C1 segment of cervical spinal cord (tissue), 14 donors: ENCODE results near the gene IQSEC2.
A peak's percentile ranks its signal among the peaks of the same experiment; 100 is the strongest.

Source experiments
- DNase-seq, 14 donors: peaks; one replicate each; lab custom pipeline; 2025; lab: John Stamatoyannopoulos, UW

Gene IQSEC2

DNA sequence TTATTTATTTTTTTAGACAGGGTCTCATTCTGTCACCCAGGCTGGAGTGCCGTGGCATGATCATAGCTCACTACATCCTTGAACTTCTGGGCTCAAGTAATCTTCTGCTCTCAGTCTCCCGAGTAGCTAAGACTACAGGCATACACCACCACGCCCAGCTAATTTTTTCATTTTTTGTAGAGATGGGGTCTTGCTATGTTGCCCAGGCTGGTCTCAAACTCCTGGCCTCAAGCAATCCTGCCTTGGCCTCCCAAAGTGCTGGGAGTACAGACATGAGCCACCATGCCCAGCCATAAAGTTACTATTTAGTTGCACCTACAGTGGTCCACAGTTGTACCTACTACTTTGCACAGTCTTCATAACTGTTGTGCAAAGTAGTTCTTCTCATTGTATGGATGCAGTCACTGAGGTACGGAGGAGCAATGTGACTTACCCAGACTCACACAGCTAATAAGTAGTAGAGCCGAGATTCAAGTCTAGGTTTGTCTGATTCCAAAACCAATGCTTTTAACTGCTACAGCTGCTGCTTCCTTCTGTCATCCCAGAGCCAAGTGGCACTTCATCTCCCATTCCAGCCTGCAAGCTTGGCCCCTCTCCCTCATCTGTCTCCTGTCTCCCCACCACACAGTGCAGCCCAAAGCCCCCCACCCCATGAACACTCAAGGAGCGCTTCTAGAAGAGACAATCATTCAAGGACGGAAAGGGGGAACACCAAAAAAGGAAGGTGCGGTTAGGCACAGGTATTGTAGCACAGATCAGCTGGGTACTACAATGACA is 24.0 kb upstream of the IQSEC2 start:
- no peak for DNase-seq

DNA sequence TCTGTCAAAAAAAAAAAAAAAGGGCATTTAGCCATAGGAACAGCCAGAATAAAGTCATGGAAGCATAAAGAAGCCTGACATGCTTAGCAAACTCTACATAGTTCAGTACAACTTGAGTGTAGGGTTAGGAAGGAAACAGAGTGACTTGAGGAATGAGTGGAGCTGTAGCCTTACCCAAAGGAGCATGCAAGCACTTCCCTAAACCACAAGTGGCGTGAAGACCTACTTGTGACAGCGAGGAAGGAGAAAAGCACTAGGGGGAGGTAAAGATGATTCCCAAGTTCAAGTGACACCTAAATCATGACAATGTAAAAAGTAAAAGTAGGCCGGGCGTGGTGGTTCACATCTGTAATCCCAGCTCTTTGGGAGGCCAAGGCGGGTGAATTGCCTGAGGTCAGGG is 21.8 kb upstream of the IQSEC2 start:
- no peak for DNase-seq

DNA sequence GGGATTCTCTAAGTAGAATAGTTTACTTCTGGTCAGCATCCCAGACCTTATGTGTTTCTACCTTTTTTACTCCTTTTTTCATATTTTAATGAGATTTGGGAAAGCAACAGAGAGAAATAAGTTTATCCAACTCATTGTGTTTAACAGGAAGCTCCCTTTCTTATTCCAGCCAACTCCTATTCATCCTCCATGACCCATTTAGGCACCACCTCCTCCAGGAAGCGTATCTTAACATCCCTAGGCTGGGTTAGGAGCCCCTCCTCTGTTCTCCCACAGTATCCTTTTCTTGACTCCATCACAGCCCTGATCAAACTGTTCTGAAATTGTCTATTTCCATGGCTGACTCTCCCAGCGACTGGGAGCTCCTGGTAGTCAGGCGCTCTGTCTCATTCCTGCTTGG is 18.8 kb upstream of the IQSEC2 start:
- no peak for DNase-seq

DNA sequence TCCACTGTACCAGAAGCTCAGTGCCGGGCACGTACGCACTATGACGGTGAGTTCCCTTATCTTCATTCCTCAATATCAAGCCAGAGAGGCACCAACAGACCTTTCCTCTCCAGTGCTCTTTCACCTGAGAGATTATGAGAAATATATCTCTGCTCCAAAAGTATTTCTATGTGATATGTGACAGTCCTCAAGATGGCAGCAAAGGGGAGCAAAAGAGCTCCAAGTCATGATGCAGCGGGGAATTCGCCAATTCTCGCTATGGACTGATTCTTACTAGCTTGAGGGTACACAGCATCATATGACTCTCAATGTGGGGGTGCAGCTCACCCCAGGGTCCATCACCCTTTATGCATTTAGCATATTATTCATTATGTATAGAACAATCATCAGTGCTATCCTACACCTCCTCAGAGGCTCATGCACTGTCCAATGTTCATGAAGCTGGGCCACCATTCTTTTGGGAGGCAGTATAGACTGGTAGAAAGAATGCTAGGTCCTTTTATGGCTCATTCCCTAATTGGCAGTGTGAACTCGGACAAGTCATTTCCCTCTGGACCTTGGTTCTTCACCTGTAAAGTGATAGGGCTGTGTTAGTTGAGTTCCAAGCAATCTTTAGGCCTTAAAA is 12.8 kb upstream of the IQSEC2 start:
- DNase-seq, result peak in 1 of 14 donors; percentile 11

DNA sequence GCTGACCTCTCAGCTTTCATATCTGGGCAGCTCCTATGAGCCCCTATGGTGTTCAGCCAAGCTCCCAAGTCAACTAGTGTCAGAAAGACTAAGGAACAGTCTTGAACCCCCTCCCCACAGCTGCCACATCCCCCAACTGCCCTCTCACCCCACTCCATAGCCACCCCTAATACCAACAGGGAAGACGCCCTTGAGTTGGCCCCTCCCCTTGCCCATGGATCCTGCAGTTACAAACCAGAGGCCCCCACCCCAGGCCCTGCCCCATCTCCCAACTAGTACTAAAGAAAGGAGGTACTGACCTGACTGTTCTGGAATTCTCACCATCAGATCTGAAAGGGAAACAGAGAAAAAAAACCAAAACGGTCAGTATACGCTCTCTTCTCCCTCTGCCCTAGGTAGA is 10.2 kb upstream of the IQSEC2 start:
- DNase-seq, result no peak

DNA sequence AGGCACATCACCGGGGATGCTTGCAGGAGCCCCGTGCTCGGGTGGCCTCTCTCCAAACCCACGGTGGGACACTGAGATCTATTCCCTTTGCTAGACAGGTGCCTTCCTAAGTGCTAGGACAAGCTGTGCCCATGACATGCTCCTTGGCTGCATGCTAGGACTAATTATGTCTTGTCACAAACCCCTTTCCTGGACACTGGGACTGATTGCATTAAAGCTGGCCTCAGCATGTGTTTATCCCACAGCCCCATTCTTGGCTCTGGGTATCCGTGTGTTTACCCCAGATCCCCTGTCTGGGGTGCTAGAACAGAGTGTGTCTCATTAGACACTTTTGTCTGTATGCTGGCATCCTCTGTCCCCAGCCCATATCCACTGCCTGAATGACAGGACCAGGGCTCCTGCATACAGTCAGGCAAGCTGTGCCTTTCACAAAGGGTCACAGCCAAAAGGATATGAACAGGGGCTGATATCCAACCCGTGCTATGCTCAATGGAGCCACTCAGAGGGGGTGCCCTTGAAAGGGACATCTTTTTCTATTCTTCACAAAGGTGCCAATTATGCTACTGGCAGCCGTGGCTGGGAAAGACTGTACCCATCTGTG is 9.2 kb upstream of the IQSEC2 start:
- peak in 2 of 14 donors; percentile 6 to 89 for DNase-seq

DNA sequence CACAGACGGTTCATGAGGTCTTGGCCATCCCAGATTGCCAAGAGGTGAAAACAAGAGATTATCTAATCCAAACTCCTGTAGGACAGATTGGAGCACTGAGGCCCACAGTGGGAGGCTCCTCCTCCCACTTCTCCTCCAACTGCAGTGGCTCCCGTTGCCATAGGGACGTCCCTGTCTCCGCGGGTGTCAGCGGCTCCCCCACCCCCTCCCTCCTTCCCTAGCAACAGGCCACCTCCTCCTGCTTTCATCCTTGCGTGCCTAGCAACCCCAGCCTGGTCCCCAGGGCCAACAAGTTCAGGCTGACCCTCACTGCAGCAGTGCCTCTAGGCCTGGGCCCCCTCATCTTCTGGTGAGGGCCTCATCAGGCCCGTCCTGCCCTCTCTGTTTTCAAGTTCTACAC is 6.8 kb upstream of the IQSEC2 start:
- peak in 10 of 14 donors; percentile 24 to 76 (median 53) for DNase-seq

DNA sequence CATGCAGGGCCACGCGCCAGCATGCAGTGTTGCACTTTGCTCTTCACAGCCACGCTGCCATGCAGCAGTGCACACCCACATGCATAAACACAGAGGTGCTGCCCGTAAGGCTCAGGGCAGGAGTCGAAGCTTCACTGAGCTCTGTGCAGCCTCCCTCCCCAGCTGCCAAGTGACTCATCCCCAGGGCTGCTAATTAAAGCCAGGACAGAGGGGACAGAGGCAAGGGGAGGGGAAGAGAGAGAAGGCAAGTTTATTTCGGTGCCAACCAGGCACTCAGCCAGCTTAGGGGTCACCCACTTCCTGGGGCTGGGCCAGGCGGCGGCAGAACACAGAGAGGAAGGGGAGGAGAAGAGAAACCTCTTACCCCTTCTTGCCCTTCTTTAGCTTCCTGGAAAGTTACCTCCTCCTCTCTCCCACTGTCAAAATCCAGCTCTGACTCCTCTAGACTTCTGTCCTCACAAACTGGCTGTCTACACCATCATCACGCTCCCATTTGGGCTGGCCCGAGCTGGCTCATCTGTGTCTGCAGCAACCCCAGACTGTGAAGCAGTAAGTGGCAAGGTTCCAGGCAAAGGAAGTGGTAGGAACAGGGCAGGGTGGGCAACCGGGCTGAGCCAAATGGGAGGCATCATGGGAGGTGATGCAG is 6.2 kb upstream of the IQSEC2 start:
- DNase-seq, result peak in 10 of 14 donors; percentile 28 to 72 (median 53)

DNA sequence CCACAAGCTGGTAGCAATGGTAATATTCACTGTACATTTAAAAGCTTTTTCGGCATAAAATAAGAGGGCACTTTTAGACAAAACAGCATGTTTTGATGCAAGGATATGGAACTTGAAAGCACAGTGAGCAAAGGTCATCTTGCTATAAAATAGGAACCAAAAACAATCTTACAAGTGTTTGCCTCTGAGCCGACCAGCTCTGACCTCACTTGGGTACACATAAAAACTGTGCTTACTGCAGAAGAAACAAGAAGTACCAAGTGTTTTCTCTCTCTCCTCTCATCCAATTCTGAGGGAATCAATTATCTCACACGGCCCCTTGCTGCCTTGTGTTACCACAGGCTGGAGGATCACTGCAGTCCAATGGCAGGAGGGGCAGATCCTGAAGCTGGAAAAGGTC is 4.8 kb upstream of the IQSEC2 start:
- DNase-seq, result no peak

DNA sequence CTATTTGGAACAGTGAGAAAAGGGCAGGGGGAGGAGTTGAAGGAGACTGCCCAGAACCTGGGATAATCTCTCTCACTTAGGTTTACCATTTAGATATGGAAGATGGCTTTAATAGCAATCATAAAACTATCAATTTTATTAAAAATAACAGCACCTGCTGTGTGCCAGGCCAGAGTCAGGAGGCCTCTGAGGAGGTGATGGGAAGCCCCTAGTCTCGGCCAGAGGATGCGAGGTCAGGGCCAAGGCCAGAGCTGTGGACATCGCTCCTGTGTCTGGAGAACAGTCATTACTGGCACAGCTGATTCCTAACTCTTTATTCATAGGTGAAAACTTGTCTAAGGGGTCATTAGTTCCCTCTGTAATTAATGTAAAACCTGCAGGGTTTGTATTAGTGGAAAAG is 4.2 kb upstream of the IQSEC2 start:
- no peak for DNase-seq

DNA sequence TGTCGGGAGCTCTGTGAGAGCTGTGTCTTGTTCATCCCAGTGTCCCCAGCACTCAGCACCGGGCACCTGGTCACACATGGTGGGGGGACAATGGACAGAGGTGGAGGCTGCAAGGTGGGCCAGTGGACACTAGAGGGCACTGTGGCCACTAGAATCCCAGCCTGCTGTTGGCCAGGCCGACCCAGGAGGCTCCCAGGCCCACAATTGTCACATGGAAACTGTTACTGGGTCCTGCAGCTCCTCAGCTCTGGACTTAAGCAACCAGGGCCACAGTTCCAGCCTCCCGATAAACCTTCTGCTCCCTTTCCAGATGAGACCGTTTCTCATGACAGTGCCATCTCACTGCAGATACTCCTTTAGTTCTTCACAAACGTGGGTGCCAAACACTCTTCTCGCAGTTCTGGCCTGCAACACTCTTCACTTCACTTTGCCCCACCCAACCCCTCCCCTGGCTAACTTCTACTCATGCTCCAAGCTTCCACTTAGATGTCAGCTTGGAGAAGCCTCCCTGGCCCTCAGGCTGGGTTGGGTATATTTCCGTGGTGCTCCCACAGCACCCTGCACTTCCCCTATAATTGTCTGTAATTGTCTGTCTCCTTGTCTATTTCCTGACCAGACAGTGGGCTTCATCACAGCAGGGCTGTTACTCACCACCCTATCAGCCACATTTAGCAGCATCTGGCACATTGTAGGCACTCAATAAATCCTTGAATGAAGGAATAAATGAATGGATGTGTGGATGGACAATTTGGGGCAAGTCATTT is 3.5 kb upstream of the IQSEC2 start:
- DNase-seq, result peak in 12 of 14 donors; percentile 1 to 65 (median 26)

DNA sequence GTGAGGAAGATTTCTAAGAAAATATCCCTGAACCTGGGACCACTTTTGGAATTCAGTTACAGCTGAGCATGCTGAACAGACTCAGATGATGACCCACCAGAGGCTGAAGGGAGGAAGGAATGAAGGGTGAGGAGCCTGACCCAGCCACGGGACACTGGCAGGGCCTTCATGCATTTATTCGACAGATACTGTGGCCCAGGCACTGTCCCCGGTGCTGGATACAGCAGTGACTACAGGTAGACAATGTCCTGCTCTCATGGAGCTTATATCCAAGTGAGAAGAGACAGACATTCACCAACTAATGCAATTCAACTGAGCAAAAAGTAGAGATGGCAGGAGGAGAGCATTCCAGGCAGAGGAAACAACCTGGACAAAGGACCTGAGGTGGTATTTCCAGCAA is 2.2 kb upstream of the IQSEC2 start:
- DNase-seq, result no peak

DNA sequence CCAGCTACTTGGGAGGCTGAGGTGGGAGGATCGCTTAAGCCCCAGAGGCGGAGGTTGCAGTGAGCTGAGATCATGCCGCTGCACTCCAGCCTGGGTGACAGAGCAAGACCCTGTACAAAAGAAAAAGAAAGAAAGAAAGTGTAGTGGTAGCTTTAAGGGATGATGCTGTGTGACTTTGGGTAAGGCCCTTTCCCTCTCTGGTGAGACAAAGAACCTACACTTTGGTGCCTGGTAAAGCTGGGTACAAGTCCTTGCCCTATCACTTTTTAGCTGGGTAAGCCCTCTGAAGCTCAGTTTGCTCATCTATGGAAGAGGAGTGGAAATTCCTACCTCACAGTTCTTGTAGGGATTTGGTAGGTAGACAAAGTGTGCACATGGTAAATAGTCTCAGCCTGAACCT is 1.7 kb upstream of the IQSEC2 start:
- DNase-seq, result no peak

DNA sequence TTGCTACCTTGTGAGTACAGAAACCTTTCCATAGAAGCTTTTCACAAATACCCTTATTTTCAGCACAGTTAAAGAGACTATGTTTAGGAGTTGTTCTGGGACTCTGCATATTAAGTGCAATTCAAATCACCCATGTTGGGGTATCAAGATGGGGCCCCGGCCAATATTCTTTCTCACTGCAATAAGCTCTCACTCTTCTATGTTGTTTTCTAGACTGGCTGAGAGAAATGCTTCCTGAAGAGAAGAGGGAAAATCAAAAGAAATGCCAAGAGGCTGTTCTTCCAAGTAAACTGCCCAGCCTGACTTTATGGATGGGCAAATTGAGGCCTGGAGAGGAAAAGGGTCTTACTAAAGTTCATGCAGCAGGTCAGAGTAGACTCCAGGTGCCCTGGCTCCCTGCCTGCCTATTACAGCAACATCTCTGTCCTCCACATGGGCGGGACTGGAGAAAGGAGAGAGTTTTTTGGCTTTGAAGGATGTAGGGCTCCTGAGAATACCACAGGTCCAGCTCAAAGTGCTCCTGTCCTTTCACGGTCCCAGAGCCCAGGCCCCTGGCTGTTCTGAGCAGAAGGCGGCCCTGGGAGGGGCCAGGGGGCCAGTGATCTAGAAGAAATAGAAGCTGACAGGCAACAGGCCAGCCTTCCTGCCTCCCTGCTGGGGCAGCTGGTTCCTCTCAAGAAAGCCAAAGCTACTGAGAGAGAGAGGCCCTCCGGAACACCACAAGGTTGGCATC is 745 bp upstream of the IQSEC2 start:
- peak in 3 of 14 donors; percentile 11 to 91 (median 39) for DNase-seq

DNA sequence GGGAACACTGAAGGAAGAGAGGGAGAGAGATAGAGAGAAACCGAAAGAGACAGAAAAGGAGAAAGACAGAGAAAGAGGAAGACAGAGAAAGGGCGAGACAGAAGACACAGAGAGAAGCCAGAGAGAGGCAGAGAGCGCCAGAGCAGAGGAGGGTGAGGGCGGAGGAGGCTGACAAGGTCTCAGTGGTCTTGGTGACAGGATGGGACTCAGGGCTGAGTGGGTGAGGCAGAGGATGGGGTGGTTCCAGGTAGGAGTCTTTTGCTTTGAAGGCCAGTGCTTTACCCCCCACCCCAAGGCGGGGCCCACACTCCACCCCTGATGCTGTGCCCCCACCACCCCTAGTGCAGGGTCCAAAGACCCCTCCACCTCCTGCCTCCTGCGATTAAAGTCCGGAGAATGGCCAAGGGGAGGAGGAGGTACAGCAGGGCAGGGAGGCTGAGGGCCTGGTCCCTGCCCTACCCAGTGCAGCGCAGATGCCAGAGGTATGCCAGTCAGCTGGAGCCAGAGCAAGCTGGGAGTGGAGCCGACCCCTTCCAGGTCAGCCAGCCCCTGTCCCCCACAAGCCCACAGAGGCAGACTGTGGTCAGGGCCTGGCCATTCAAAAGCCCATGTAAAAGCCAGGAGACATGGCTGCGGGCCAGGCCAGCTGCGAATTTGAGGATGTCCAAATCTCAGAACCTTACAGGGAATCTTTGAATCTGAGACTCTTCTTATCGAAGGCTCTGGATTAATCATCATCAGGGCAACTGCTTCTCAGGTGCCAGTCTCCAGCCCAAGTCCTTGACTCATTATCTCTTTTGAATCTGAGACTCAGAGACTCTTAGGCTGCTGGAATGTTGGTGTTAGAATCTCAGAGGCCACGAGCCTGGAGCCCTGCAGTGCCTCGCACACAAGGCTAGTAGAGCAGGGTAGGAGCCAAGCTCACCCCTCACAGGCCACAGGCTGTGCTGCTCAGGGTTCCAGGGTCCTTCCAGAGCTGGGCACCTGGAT is 758 bp downstream of the IQSEC2 start:
- peak in 1 of 14 donors; percentile 22 for DNase-seq

DNA sequence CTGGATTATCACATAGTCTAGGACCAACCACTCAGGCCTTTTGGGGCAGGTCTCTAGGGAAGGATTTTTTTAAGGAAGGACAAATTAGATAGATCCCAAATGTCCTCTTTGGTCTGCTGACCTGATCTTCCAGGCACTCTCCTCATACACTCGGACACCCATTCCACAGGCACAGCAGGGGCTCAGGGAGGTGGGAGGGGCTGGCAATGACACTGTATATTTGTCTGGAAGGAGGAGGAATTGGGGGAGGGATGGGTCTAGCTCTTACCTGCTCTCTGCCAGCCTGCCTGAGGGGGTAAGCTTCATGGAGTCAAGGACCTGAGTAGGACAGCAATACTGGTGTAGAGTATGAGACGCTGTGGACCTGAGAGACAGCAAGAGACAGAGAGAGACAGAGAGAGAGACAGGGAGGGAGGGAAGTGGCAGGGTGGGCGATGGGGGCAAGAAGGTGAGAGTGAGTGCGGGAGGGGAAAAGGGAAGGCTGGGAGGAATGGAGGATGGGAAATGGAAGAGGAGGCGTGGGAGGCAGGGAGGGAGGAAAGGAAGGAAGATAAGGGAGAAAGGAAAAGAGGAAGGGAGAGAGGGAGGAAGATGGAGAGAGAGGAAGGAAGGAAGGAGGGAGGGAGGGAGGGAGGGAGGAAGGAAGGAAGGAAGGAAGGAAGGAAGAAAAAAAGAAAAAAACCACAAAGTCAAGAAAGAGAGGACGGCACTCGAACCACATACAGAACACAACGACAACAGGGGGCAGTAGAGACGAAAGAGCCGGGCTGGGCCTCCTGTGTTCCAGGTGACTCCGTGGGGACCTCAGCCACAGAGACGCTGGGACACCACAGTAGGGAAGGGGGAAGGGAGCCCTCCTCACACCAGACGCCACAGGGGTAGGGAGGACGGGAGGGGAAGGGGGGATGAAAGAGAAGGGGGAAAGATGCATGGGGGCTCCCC is 1.8 kb downstream of the IQSEC2 start:
- no peak for DNase-seq

DNA sequence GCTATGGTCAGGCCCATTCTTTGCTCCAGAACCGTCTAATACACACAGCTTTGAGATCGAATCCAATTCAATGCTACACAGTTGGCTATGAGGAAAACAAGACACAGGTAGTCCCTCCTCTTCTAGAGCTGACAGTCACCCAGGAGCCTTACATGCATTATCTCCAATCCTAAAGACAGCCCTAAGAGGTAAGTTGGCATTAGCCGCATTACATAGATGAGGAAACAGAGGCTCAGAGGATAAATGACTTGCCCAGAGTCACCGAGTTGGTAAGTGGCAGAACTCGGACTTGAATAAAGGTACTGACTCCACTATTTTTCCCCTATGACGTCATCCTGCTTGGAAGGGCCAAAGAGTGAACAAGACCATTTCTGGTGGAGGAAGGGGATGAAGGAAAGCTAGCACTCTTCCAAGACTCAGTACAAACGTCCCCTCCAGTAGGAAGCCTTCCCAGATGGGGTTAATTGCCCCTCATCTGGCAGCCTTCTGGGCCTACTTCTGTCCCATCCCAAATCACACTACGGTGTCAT is 8.5 kb downstream of the IQSEC2 start:
- no peak for DNase-seq

DNA sequence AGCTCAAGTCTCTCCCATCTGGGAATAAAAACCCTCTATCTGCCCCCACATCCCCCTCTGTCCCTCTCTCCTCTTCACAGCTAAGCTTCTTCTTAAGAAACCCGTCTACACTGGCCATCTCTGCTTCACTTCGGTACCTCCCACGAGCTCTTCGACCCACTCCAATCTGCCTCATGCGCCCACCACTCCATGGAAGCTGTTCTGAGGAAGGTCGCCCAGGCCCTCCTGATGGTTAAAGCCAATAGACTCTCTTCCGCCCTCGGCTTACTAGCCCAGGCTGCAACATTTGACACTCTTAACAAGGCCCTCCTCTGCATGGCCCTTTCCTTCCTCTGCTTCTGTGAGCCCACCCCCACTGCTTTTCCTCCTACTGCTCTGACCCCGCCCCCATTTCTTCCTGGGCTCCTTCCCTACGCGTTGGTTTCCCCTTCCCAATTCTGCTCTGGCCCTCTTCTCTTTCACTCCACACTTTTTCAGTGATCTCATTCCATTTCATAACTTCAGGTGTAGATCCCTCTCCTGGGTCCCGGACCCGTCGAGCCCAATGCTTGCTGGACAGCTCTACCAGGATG is 11.8 kb downstream of the IQSEC2 start:
- DNase-seq, result no peak
